Prostate gland (tissue), 2 donors: Measurements from ENCODE around the gene ZNF821. TPM values are rescaled to one million over a fixed set of nuclear protein-coding genes. Genes with fewer than 3 reads are reported as not detected.

Source experiments
- DNase-seq: peaks from one replicate; pipeline ENCODE4 v3.0.0-alpha.2; 2019; ENCODE audit warnings: low spot score
- H3K27ac ChIP-seq, 2 donors: fragments of 200-600 bp; sonication (generic); 2 replicates each; pipeline ENCODE4 v1.5.1; 2017 to 2019
- H3K27me3 ChIP-seq: fragments of 200-600 bp; sonication (generic); replicated peaks from 2 replicates; pipeline ENCODE4 v1.5.1; 2019; ENCODE audit not compliant: insufficient read depth
- H3K36me3 ChIP-seq, 2 donors: fragments of 200-600 bp; sonication (generic); 1 replicate in 1 of 2; 2 replicates in 1 of 2; pipeline versions ENCODE4 v1.5.1 to v1.8.1; 2017 to 2019
- H3K4me1 ChIP-seq: fragments of 200-600 bp; sonication (generic); replicated peaks from 2 replicates; pipeline ENCODE4 v1.5.1; 2019
- H3K4me3 ChIP-seq, 2 donors: fragments of 200-600 bp; sonication (generic); 2 replicates each; pipeline ENCODE4 v1.5.1; 2017 to 2019
- H3K9me3 ChIP-seq: fragments of 200-600 bp; sonication (generic); 2 replicates; pipeline ENCODE4 v1.5.1; 2017
- CTCF ChIP-seq, 4 experiments: fragments of 200-600 bp in 2 of 4; fragments of 450-650 bp in 2 of 4; sonication (generic) in 2 of 4; IDR thresholded peaks; 1 replicate in 3 of 4; 2 replicates in 1 of 4; pipeline ENCODE4 v1.5.1; 2016 to 2019; ENCODE audit warnings: antibody characterized with exemption in 4 of 4, mild to moderate bottlenecking in 2 of 4, moderate library complexity in 2 of 4
- POLR2A ChIP-seq: fragments of 450-650 bp; IDR thresholded peaks from one replicate; pipeline ENCODE4 v1.6.1; 2016; ENCODE audit warnings: antibody characterized with exemption, mild to moderate bottlenecking
- POLR2AphosphoS5 ChIP-seq: sonication (generic); formaldehyde crosslinking; IDR thresholded peaks from one replicate; pipeline ENCODE4 v1.6.1; 2017; ENCODE audit warnings: antibody characterized with exemption
- WGBS: methylation state at CpG from one replicate; pipeline ENCODE4 v1.1.5; 2018; 5-methylcytosine and 5-hydroxymethylcytosine counted together
- intact Hi-C: fragments of 100-400 bp; cut with DNase I; formaldehyde crosslinking; loops from one replicate; pipeline ENCODE4 v1.14.2; 2022
- total RNA-seq, 2 donors: library from RNA; depleted of rRNA; stranded (reverse); fragments of >200 nt; gene quantifications; one replicate each; pipeline ENCODE4 v1.1.0, GENCODE V29; 2016

Gene ZNF821
- total RNA-seq, 2 donors from 2014 or later, result 20.0 to 26.6 TPM

- H3K36me3 ChIP-seq, result peaks cover 0 to 10% of the 10 kb centered on the region in 2 donors
These were observed 27.9 kb downstream of the ZNF821 start for GRCh38 chr16:71855937-71856662.

GRCh38 chr16:71854369-71854948 lies 29.5 kb downstream of the ZNF821 start:
- H3K27ac ChIP-seq, result no peak overlapping the region
- 84% methylated on average over 4 of the region's 4 CpGs for WGBS
- H3K36me3 ChIP-seq, result peaks cover 3 to 15% of the 10 kb centered on the region in 2 donors
- H3K27me3 ChIP-seq, result no peaks in the 10 kb centered on the region
- TF ChIP-seq POLR2AphosphoS5 (no peak), CTCF (IDR thresholded peaks at IDR 0.05) (no peak), POLR2A (no peak)
- DNase-seq, result no peak
- H3K4me1 ChIP-seq, result no peaks in the 10 kb centered on the region
- H3K4me3 ChIP-seq, result no peak overlapping the region
- no peaks in the 10 kb centered on the region for H3K9me3 ChIP-seq
- intact Hi-C loops, result no loop called here

More at GRCh38 chr16:71855937-71856662, 27.9 kb downstream of the ZNF821 start:
- TF ChIP-seq POLR2AphosphoS5 (no peak), POLR2A (no peak), CTCF (IDR thresholded peaks at IDR 0.05) (no peak)
- Histone ChIP-seq H3K27ac (no peak overlapping the region), H3K4me1 (no peaks in the 10 kb centered on the region), H3K27me3 (no peaks in the 10 kb centered on the region), H3K4me3 (no peak overlapping the region), H3K9me3 (no peaks in the 10 kb centered on the region)
- no peak for DNase-seq
- intact Hi-C loops, result no loop called here
- 77% methylated on average over 5 of the region's 5 CpGs for WGBS

- H3K27me3 ChIP-seq, result no peaks in the 10 kb centered on the region
- intact Hi-C loops, result no loop called here
- no peak for DNase-seq
- no peaks in the 10 kb centered on the region for H3K9me3 ChIP-seq
- no peaks in the 10 kb centered on the region for H3K4me1 ChIP-seq
- TF ChIP-seq POLR2A, result no peak
- no peak for TF ChIP-seq CTCF (IDR thresholded peaks at IDR 0.05)
- TF ChIP-seq POLR2AphosphoS5, result no peak
- H3K27ac ChIP-seq, result no peak overlapping the region
- peaks cover 3 to 15% of the 10 kb centered on the region in 2 donors for H3K36me3 ChIP-seq
- H3K4me3 ChIP-seq, result no peak overlapping the region
- 90% methylated on average over 4 of the region's 4 CpGs for WGBS
These were observed 30.6 kb downstream of the ZNF821 start for GRCh38 chr16:71853413-71853812.

- Histone ChIP-seq H3K36me3 (peaks cover 3 to 15% of the 10 kb centered on the region in 2 donors), H3K9me3 (no peaks in the 10 kb centered on the region), H3K4me1 (no peaks in the 10 kb centered on the region), H3K27ac (no peak overlapping the region), H3K27me3 (no peaks in the 10 kb centered on the region), H3K4me3 (no peak overlapping the region)
- no peak for DNase-seq
- TF ChIP-seq POLR2AphosphoS5, result no peak
- no peak for TF ChIP-seq CTCF (IDR thresholded peaks at IDR 0.05)
- TF ChIP-seq POLR2A, result no peak
- 97% methylated on average over 4 of the region's 4 CpGs for WGBS
- intact Hi-C loops, result no loop called here
These were observed 31.4 kb downstream of the ZNF821 start for GRCh38 chr16:71852561-71852960.

- DNase-seq, result no peak
- no peak for TF ChIP-seq POLR2A
- TF ChIP-seq CTCF (IDR thresholded peaks at IDR 0.05), result no peak
- TF ChIP-seq POLR2AphosphoS5, result no peak
- H3K36me3 ChIP-seq, result peaks cover 3 to 15% of the 10 kb centered on the region in 2 donors
- intact Hi-C loops, result no loop called here
- no peaks in the 10 kb centered on the region for H3K27me3 ChIP-seq
- WGBS, result 85% methylated on average over 3 of the region's 3 CpGs
- no peak overlapping the region for H3K27ac ChIP-seq
- H3K9me3 ChIP-seq, result no peaks in the 10 kb centered on the region
- H3K4me3 ChIP-seq, result no peak overlapping the region
- no peaks in the 10 kb centered on the region for H3K4me1 ChIP-seq
These were observed 31.8 kb downstream of the ZNF821 start for GRCh38 chr16:71852158-71852557.
